ENCODE data around the gene MELTF.

Gene MELTF

GRCh38 chr3:197027151-197027895 lies 2.3 kb downstream of the MELTF start:
- no peak for DNase-seq (ENCODE audit: low read depth)

DNA sequence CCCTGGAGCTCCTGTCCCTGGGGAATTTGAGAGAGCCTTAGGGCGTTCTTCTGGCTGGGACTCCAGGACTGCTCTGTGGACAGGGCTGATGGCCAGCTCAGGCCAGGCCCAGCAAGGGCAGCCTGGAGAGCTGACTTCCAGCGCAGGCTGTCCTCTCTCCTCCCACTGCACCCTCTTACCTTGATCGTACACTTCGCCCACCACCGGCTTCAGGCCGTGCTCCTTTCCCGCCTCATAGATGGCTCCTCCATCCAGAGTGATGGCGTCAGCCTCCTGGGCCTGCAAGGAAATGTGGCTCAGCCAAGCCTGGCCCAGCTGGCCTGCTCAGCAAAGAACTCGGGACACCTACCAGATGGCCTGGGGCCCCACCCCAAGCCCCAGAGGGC lies 3.1 kb downstream of the MELTF start:
- DNase-seq (ENCODE audit: low read depth) = no peak

DNA sequence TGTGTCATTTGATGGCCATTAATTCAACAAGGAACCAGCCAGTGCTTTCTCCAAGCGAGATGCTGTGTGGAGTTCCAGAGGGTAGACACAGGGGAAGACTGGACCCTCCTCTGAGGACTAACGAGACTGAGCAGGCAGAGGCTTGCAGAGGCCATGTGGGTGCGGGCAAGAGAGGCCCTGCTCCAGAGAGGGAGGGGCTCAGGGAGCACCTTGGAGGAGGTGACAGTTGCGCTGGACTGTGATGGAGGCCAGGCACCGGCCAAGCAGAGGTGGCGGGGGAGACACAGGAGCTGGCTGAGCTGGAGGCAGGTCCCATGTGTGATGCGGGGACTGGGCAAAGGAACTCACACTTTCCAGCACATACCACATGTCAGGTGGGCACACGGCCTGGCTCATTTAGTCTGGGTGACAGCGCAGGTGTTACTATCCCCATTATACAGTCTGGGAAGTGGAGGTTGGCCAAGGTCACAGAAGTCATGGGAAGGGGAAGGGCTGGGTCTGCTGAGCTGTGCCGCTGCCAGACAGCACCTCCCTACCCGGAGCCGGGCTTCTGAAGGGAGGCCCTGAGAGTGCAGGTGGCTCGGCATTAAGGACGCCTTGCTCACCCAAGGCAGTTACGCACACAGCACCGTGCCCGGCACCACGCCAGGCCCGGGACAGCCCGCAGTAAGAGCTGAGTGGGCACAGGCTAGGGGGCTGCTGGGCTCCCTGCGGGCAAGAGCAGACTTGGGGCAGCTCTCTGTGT lies 3.7 kb downstream of the MELTF start:
- no peak for DNase-seq (ENCODE audit: low read depth)

DNA sequence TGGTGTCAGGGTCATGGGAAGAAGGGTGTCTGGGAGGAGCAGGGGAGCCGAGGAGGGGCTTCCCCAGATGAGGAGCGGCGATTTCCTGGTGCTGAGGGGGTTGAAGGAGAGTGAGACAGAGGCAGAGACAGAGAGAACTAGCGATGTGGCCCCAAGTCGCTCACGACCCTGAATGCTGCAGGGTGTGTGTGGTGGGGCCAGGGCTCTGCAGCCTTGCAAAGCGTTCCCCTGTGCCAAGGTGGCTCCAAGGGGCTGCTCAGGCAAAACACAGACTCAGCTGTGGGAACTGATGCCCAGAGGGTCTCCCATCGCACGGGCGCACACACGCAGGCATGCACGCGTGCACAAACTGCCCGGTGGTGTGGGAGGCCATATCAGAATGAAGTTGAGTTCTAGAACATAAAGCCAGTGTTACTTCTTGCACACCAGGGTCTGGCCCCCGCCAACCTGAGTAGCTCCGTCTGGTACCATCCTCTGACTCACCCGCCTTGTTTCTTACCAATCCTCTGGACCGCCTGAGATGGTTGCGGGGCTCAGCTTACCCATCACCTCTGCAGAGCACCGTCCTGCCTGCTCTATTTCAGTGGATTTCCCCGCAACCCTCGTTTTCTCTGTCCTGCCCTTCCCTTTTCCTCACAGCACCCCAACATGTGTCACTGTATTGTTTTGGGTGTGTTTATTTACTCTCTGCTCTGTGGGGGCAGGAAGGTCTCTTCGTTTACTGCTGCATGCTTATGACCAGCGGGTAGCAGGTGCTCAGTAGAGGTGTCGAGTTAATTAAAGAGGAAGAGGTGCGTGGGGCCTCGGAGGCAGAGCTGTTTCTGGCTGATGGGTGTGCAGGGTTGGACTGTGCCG lies 4.5 kb downstream of the MELTF start:
- DNase-seq (ENCODE audit: low read depth) = no peak

GRCh38 chr3:197023998-197024651 lies 5.5 kb downstream of the MELTF start:
- DNase-seq (ENCODE audit: low read depth) = no peak

DNA sequence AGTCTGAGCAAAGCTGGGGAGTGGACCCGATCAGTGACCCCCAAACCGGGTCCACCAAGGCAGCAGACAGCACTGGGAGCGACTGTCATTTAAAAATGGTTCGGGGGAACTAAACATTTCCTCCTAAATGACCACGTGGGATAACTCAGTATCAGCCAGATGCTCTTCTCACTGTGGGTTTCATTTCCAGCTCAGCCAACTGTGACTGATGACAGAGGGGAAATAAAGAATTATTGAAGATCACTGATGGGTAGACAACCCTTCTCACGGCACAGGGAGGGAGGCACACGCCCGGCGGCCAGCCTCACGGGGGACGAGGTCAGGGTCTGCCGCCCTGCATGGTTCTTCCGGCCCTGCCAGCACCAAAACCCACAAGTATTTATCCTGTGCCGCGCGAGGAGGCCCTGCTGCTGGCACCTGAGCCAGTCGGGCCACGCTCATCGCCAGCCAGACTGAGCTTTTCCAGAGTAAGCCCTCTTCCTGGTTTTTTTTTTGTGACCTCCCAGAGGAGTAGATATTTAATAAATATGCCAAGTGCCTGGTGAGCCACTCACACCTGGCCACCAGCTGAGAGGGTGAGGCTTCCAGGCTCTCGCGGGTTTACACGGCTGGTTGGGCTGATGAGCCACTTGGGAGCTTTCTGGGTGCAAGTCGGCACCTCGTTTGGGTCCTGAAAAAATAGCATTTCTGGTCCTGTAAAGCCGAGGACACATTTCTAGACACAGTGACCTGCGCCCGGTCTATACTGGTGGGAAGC lies 6.2 kb downstream of the MELTF start:
- no peak for DNase-seq (ENCODE audit: low read depth)

DNA sequence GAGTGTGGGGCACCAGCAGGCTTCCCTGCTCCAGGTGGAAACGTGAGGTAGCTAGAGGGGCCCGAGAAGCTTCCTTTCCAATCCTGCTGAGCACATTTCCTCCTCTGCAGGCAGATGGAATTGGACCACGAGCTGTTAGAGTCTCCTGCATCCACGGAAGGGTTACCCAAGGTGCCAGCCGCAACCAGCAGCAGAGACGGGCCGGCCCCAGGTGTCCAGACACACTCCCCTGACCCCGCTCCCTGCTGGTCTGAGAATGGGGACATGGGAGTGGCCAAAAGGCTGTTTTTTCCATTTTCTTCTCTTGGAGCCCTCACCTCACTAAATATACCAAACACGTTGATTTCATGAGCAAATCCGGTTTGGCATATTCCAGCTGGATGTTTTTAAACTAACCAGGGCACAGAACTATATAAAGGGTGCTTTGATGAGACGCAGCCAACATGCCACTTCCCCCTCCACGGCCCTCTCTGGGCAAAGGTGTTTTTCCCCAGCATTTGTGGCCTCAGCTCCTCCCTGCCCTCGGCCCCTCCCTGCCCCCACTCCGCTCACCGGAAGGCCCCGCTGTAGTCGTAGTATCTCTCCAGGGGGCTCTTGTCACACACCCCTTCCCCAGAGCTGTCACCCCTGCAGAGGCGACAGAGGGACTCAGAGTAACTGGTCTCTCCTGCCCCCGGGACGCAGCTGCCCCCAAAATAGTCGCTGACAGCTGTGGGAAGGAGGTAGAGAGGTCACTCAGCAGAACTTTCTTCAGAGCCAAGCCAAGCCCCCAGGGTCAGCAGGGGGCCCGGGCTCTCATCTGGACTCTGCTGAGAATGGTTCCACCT lies 7.0 kb downstream of the MELTF start:
- no peak for DNase-seq (ENCODE audit: low read depth)

DNA sequence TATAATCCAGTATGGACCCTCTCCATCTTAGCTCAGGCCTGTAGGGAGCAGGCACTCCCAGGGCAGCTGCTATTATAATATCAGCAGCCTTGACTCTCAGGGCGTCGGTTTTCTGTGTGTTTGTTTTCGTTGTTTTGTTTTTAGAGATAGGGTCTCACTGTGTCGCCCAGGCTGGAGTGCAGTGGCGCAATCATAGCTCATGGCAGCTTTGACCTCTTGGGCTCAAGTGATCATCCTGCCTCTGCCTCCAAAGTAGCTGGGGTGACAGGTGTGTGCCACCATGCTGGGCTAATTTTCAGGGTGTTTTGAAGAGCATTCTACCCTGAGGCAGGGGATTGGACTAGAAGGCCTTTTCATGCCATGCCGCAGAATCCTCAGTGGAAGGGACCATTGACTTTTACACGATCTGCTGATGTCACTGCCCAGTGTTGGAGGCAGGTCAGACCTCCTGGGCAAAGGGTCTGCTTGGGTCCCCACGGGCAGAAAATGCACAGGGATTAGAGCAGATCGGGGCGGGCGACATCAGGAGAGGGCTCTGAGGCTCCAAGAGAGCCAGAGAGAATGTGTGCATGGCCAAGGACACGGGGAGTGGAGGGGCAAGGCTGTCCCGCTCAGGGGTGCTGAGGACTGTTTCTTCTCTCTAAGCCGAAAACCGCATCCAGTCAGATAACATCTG lies 7.8 kb downstream of the MELTF start:
- no peak for DNase-seq (ENCODE audit: low read depth)

GRCh38 chr3:197021231-197021630 lies 8.4 kb downstream of the MELTF start:
- DNase-seq (ENCODE audit: low read depth) = no peak

GRCh38 chr3:197019535-197019934 lies 10.1 kb downstream of the MELTF start:
- DNase-seq (ENCODE audit: low read depth) = no peak

DNA sequence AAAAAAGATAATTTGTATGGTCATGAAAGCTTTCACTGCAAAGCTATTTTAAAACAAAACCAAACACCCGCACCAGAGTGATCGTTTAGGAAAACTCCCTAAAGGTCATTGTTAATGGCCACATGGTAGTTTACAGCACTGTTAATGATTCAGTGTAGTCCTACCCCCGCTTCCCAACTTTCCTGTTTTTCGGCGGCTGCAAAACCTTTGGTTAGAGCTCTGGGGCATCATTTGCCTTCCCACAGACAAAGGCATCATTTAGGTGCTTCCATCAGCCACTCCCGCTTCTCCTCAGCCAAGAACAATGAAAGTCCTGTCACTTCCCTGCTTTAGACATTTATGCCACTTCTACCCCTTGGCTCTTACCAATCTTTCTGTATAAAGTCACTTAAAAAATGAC lies 10.6 kb downstream of the MELTF start:
- DNase-seq (ENCODE audit: low read depth) = no peak

DNA sequence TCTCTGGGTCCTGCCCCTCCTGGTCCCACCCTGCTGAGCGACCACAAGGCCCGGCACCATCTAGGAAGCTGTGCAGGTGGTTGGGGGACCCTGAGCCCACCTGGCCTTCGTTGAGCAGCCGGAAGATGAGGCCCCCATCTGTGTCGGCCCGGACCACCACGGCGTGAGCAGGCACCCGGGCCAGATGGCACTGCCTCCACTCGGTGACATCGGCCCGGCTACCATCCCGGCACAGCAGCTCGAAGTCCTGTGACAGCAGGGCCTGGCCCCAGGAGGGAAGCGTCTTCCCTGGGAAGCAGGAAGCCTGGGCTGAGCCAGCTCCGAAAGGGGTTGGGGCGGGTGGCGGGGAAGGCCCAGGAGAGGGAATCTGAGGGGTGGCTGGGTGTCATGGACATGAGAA lies 12.6 kb downstream of the MELTF start:
- no peak for DNase-seq (ENCODE audit: low read depth)

- no peak for DNase-seq (ENCODE audit: low read depth)
These were observed 13.6 kb downstream of the MELTF start for GRCh38 chr3:197015790-197016736.

GRCh38 chr3:197014942-197015575 lies 14.6 kb downstream of the MELTF start:
- no peak for DNase-seq (ENCODE audit: low read depth)

DNA sequence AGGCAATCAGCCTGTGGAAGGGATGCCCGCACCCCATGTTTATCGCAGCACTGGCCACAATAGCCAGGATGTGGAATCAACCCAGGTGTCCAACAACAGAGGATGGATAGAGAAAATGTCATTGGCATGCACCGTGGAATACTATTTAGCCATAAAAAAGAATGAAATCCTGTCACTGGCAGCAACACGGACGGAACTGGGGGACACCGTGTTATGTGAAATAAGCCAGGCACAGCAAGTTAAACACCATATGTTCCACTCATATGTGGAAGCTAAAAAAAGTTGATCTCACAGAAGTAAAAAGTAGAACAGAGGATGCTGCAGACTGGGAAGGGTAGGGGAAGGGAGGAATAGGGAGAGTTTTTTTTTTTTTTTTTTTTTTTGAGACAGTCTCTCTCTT lies 15.6 kb downstream of the MELTF start:
- no peak for DNase-seq (ENCODE audit: low read depth)

DNA sequence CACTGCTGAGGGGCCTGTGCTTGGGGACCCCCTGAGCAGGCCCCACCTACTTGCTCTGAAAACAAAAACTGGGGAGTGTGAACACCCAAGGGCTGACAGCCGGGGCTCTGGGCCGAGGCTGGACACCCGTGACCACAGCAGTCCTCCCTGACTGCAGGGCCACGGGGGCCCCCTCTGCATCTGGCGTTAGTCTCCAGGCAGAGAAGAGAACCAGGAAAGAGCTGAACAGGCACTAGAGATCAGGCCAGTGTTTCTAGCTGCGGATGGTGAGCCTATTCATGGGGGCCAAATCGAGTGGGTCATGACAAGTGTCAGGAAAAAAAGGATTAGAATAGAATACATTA lies 17.1 kb downstream of the MELTF start:
- DNase-seq (ENCODE audit: low read depth) = no peak

DNA sequence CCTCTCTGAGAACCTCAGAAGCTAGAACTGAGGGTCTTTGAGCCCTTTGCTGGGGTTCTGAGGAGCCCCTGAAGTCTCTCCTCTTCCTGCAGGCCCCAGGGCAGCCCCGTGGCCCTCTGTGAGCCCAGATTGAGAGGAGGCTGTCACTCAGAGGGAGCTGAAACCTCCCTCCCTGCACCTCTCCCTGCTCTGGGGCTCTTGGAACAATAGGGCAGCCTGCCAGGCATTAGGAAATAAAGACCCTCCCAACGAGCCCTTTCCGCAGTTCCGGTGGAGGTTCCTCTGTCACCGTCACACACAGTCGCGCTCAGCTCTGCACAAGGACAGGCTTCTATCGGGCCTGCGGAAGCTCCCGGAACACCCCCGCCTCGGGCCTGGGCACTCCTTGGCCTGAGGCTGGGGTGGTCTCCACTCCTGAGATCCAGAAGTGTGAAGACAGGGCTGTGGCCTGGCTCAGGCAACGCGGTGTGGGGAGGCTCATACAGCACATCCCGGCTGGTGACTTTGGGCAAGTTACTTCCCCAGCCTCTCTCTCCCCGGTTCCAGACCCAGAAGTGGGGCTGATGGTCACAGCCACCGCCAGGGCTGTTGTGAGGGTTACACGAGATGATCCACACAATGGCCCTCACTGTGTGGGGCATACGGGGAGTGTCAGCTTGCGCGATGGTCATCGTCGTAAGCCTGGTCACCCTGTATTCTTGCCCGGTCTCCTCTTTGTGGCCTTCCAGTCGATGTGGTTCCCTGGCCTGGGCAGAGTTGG lies 17.7 kb downstream of the MELTF start:
- no peak for DNase-seq (ENCODE audit: low read depth)

Measured in stromal cell of bone marrow (primary cell).